GM12875 (cell line): ENCODE data around the gene RBM38.

Experiments
- H3K4me3 ChIP-seq: one replicate; pipeline ENCODE4 v1.5.1; 2011; ENCODE audit warnings: low read depth, low read length, control low read depth
- TF ChIP-seq, protein P1 (sequence below): IDR thresholded peaks from 2 replicates; pipeline ENCODE4 v1.5.1; 2011; ENCODE audit warnings: low read depth, mild to moderate bottlenecking, control low read depth, inconsistent platforms, low read length, moderate library complexity, borderline replicate concordance; ENCODE audit not compliant: insufficient read depth

The RBM38 gene

DNA sequence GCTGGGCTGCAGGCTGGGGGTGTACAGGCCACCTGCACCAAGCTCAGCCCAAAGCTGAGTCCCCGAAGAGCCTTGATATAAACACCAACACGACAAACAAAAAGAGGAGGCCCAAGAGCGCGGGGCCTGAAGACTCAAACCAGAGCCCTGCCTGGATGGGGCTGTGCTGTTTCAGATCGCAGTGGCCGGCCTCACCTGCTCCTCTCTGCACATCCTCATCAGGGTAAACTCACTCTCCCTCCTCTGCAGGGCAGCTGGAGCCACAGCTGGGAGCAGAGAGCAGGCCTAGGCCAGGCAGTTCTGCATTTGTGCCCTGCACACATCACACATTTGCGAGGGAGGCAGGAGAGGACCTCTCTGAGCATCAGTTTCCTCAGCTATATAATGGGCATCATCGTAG, 3.7 kb upstream of the RBM38 start:
- TF ChIP-seq, protein P1, sequence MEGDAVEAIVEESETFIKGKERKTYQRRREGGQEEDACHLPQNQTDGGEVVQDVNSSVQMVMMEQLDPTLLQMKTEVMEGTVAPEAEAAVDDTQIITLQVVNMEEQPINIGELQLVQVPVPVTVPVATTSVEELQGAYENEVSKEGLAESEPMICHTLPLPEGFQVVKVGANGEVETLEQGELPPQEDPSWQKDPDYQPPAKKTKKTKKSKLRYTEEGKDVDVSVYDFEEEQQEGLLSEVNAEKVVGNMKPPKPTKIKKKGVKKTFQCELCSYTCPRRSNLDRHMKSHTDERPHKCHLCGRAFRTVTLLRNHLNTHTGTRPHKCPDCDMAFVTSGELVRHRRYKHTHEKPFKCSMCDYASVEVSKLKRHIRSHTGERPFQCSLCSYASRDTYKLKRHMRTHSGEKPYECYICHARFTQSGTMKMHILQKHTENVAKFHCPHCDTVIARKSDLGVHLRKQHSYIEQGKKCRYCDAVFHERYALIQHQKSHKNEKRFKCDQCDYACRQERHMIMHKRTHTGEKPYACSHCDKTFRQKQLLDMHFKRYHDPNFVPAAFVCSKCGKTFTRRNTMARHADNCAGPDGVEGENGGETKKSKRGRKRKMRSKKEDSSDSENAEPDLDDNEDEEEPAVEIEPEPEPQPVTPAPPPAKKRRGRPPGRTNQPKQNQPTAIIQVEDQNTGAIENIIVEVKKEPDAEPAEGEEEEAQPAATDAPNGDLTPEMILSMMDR = no peak
- H3K4me3 ChIP-seq = no peak overlapping the region

GRCh38 chr20:57387945-57388371, 3.2 kb upstream of the RBM38 start:
- TF ChIP-seq, protein P1 = no peak
- H3K4me3 ChIP-seq = no peak overlapping the region

DNA sequence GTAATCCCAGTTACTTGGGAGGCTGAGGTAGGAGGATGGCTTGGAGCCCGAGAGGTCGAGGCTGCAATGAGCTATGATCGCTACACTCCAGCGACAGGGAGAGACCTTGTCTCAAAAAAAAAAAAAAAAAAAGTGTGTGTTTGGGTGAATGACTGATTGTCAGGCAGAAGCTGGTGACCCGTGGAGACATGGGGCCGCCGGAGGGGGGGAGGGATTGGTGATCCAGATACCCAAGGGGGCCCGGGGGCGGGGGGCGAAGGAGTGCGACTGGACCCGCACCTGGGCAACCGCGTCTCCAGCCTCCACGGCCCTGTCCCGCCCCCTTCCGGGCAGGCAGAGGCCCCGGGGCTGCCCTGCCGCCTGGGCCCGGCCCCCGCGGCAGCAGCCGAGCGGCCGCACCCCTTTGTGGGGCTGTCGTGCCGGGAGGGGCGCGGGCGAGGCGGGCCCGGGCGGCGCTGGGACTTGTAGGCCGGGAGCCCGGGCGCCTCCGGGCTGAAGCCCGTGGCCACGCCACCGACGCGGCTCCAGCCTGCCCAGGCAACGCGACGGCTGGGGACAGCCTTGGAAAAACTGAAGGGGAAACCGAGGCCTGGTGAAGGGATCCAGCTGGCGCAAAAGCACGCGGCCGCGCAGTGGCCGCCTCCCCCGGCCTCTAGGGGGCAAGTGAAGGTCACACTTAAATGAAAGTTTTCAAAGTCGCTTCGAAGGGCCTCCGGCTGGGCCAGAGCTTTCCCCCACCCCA, 2.1 kb upstream of the RBM38 start:
- TF ChIP-seq, protein P1 = peak; percentile 72

GRCh38 chr20:57389695-57390603, 1.2 kb upstream of the RBM38 start:
- peak overlapping the region; percentile 44 for H3K4me3 ChIP-seq
- TF ChIP-seq, protein P1 = no peak

More for the DNA sequence above, 2.1 kb upstream of the RBM38 start:
- peak overlapping the region; percentile 44 for H3K4me3 ChIP-seq

GRCh38 chr20:57391439-57392301, 474 bp downstream of the RBM38 start:
- H3K4me3 ChIP-seq = peak overlapping the region; percentile 57
- TF ChIP-seq, protein P1 = no peak

GRCh38 chr20:57392512-57393271, 1.5 kb downstream of the RBM38 start:
- H3K4me3 ChIP-seq = peak overlapping the region; percentile 57
- TF ChIP-seq, protein P1 = no peak
